Ammon's horn (tissue), 1 donor: Measurements from ENCODE around the gene GRID2.
"Not testable (repeated sequence)": the region's sequence is repeated elsewhere in the genome, so short reads cannot be mapped to it uniquely, and the experiment has no call there.

Experiments
- DNase-seq: peaks from one replicate; pipeline ENCODE4 v3.0.0-alpha.2; 2016; ENCODE audit warnings: low spot score

Gene GRID2

GRCh38 chr4:93671093-93671492, 1367.3 kb downstream of the GRID2 start:
- no peak for DNase-seq

GRCh38 chr4:93676937-93677336, 1373.2 kb downstream of the GRID2 start:
- DNase-seq: not testable (repeated sequence)

- no peak for DNase-seq
These were observed 1380.8 kb downstream of the GRID2 start for GRCh38 chr4:93684571-93684970.

GRCh38 chr4:93687304-93687703, 1383.5 kb downstream of the GRID2 start:
- DNase-seq: no peak

GRCh38 chr4:93688978-93689377, 1385.2 kb downstream of the GRID2 start:
- DNase-seq: no peak

GRCh38 chr4:93693141-93693540, 1389.4 kb downstream of the GRID2 start:
- DNase-seq: no peak

- DNase-seq: no peak
These were observed 1394.9 kb downstream of the GRID2 start for GRCh38 chr4:93698686-93699085.

- no peak for DNase-seq
These were observed 1396.8 kb downstream of the GRID2 start for GRCh38 chr4:93700571-93700970.

- DNase-seq: peak; percentile 58
These were observed 1406.5 kb downstream of the GRID2 start for GRCh38 chr4:93710101-93710846.

- no peak for DNase-seq
These were observed 1407.2 kb downstream of the GRID2 start for GRCh38 chr4:93710847-93711430.

- no peak for DNase-seq
These were observed 1414.5 kb downstream of the GRID2 start for GRCh38 chr4:93718233-93718632.

- no peak for DNase-seq
These were observed 1415.8 kb downstream of the GRID2 start for GRCh38 chr4:93719552-93719951.

GRCh38 chr4:93722446-93722845, 1418.7 kb downstream of the GRID2 start:
- DNase-seq: no peak

GRCh38 chr4:93730251-93730650, 1426.5 kb downstream of the GRID2 start:
- no peak for DNase-seq

GRCh38 chr4:93730760-93731159, 1427.0 kb downstream of the GRID2 start:
- DNase-seq: no peak

- no peak for DNase-seq
These were observed 1427.7 kb downstream of the GRID2 start for GRCh38 chr4:93731456-93731855.

GRCh38 chr4:93732509-93732908, 1428.7 kb downstream of the GRID2 start:
- DNase-seq: no peak

GRCh38 chr4:93740890-93741289, 1437.1 kb downstream of the GRID2 start:
- no peak for DNase-seq

GRCh38 chr4:93743022-93743421, 1439.3 kb downstream of the GRID2 start:
- no peak for DNase-seq

GRCh38 chr4:93743635-93744034, 1439.9 kb downstream of the GRID2 start:
- no peak for DNase-seq

GRCh38 chr4:93744961-93745360, 1441.2 kb downstream of the GRID2 start:
- no peak for DNase-seq

- DNase-seq: no peak
These were observed 1442.3 kb downstream of the GRID2 start for GRCh38 chr4:93746031-93746430.

- no peak for DNase-seq
These were observed 1443.5 kb downstream of the GRID2 start for GRCh38 chr4:93747220-93747619.
